Panc1 (cell line): ENCODE data around the gene TKT. TPM values are rescaled to one million over a fixed set of nuclear protein-coding genes. Genes with fewer than 3 reads are reported as not detected.

Experiments used
- ATAC-seq: fragments of 200-7000 bp; cut with Tn5 transposase; 2 replicates; pipeline ENCODE4 v1.9.1; 2020; ENCODE audit warnings: mild to moderate bottlenecking, moderate library complexity
- BruUV-seq: library from RNA; stranded (reverse); fragments of 400-500 nt; replicated peaks from 2 replicates; lab custom pipeline; 2021; lab: Mats Ljungman, UMichigan
- CTCF ChIA-PET: fragments of 300-600 bp; sonication (Branson Sonifier 250); formaldehyde crosslinking; loops from one replicate; lab custom pipeline; 2022; ENCODE audit warnings: antibody characterized with exemption; lab: Charles Lee
- POLR2A ChIA-PET: fragments of 300-600 bp; sonication (Branson Sonifier 250); formaldehyde crosslinking; loops from one replicate; lab custom pipeline; 2022; ENCODE audit warnings: antibody characterized with exemption; lab: Charles Lee
- DNase-seq: peaks from one replicate; pipeline ENCODE4 v3.0.0-alpha.2; 2010; ENCODE audit warnings: low read depth, low spot score
- H3K27ac ChIP-seq: 2 replicates; pipeline ENCODE4 v1.5.1; 2011; ENCODE audit warnings: mild to moderate bottlenecking, low read length, inconsistent platforms
- H3K27me3 ChIP-seq: fragments of 200-500 bp; sonication (Bioruptor generic); 2 replicates; pipeline ENCODE4 v1.6.0; 2014; ENCODE audit warnings: low read length, inconsistent platforms; ENCODE audit not compliant: control insufficient read depth, insufficient read depth
- H3K36me3 ChIP-seq: fragments of 200-500 bp; sonication (Bioruptor generic); 2 replicates; pipeline ENCODE4 v1.5.1; 2014; ENCODE audit warnings: inconsistent platforms, mild to moderate bottlenecking, low read length, moderate library complexity; ENCODE audit not compliant: control insufficient read depth, insufficient read depth
- H3K4me1 ChIP-seq: 2 replicates; pipeline ENCODE4 v1.5.1; 2011; ENCODE audit warnings: inconsistent platforms, mild to moderate bottlenecking, low read length, moderate library complexity; ENCODE audit not compliant: control insufficient read depth, insufficient read depth
- H3K4me3 ChIP-seq, 2 experiments: 2 replicates each; pipeline ENCODE4 v1.5.1; 2011 to 2012; ENCODE audit warnings: low read depth in 2 of 2, low read length in 2 of 2, mild to moderate bottlenecking in 2 of 2, inconsistent platforms in 1 of 2, moderate library complexity in 1 of 2
- H3K9me3 ChIP-seq: fragments of 200-500 bp; sonication (Bioruptor generic); 2 replicates; pipeline ENCODE4 v1.5.1; 2014; ENCODE audit warnings: low read depth, mild to moderate bottlenecking, inconsistent platforms, low read length, moderate library complexity; ENCODE audit not compliant: control insufficient read depth, insufficient read depth
- CTCF ChIP-seq: fragments of 450-650 bp; IDR thresholded peaks from 2 replicates; pipeline ENCODE4 v1.5.1; 2017; ENCODE audit warnings: mild to moderate bottlenecking
- POLR2AphosphoS5 ChIP-seq: IDR thresholded peaks from 2 replicates; pipeline ENCODE4 v1.6.1; 2012; ENCODE audit warnings: mild to moderate bottlenecking, low read depth, low read length, moderate library complexity
- REST ChIP-seq, 2 experiments: IDR thresholded peaks; 2 replicates each; pipeline ENCODE4 v1.6.1; 2011 to 2012; ENCODE audit warnings: low read depth in 2 of 2, control low read depth in 1 of 2, low read length in 1 of 2, mild to moderate bottlenecking in 1 of 2, moderate library complexity in 1 of 2; ENCODE audit not compliant: insufficient read depth in 1 of 2
- SIN3A ChIP-seq: IDR thresholded peaks from 2 replicates; pipeline ENCODE4 v1.6.1; 2012; ENCODE audit warnings: low read depth, mild to moderate bottlenecking, low read length, moderate library complexity, borderline replicate concordance; ENCODE audit not compliant: insufficient read depth
- TCF7L2 ChIP-seq: IDR thresholded peaks from 2 replicates; pipeline ENCODE4 v1.6.1; 2011; ENCODE audit warnings: mild to moderate bottlenecking, low read depth, low read length, inconsistent platforms
- in situ Hi-C: cut with HindIII; loops from 2 replicates; pipeline ENCODE4 v1.10.0; 2016; ENCODE audit warnings: low sequenced_read_pairs, low pct_unique_long_range_greater_than_20kb
- intact Hi-C: fragments of 100-400 bp; cut with micrococcal nuclease; formaldehyde crosslinking; loops from one replicate; pipeline ENCODE4 v1.10.0; 2022; ENCODE audit not compliant: unreplicated experiment
- total RNA-seq: library from RNA; stranded (reverse); gene quantifications from one replicate; pipeline ENCODE4 v1.2.1, GENCODE V29; 2021; ENCODE audit not compliant: unreplicated experiment

Gene TKT
- total RNA-seq, 1 experiment from 2014 or later, result 338 TPM

- H3K4me1 ChIP-seq, result no peaks in the 10 kb centered on the region
- H3K27ac ChIP-seq, result no peak overlapping the region
- intact Hi-C loops, result no loop called here
- no TSS peak for BruUV-seq
- H3K9me3 ChIP-seq, result no peaks in the 10 kb centered on the region
- in situ Hi-C loops, result no loop called here
- no peaks in the 10 kb centered on the region for H3K27me3 ChIP-seq
- POLR2A ChIA-PET, result no interaction called here
- ATAC-seq (no peak), DNase-seq (no peak)
- CTCF ChIA-PET, result no interaction called here
- H3K36me3 ChIP-seq, result peaks cover 16% of the 10 kb centered on the region
- H3K4me3 ChIP-seq, result no peak overlapping the region
- TF ChIP-seq REST (IDR thresholded peaks at IDR 0.05; ENCODE audit: insufficient read depth in 1 of 2, low read depth in 2 of 2, low read length in 1 of 2) (no peak), CTCF (no peak), POLR2AphosphoS5 (no peak), SIN3A (no peak)
Measured at GRCh38 chr3:53303549-53303948, 47.7 kb upstream of the TKT start.

GRCh38 chr3:53300826-53301225, 45.0 kb upstream of the TKT start:
- H3K27me3 ChIP-seq, result no peaks in the 10 kb centered on the region
- no peak for DNase-seq
- H3K9me3 ChIP-seq, result no peaks in the 10 kb centered on the region
- no TSS peak for BruUV-seq
- in situ Hi-C loops (no loop called here), intact Hi-C loops (no loop called here)
- ChIA-PET POLR2A (interaction anchor here (0.6 kb wide), 1 partner anchor 29 kb away, joined by 5 read pairs; no protein-coding TSS in a partner anchor), CTCF (no interaction called here)
- ATAC-seq, result no peak
- H3K4me1 ChIP-seq, result no peaks in the 10 kb centered on the region
- TF ChIP-seq REST (IDR thresholded peaks at IDR 0.05; ENCODE audit: insufficient read depth in 1 of 2, low read depth in 2 of 2, low read length in 1 of 2) (no peak), POLR2AphosphoS5 (no peak), CTCF (no peak), SIN3A (no peak), TCF7L2 (no peak)
- peaks cover 12% of the 10 kb centered on the region for H3K36me3 ChIP-seq
- no peak overlapping the region for H3K27ac ChIP-seq
- no peak overlapping the region for H3K4me3 ChIP-seq
